ENCODE results near the gene LAIR1.

GRCh38 chr19:54354761-54355160 lies 10.0 kb downstream of the LAIR1 start:
- TF ChIP-seq EZH2 (IDR thresholded peaks at IDR 0.05; ENCODE audit: borderline replicate concordance), result no peak
- TF ChIP-seq, protein P1, sequence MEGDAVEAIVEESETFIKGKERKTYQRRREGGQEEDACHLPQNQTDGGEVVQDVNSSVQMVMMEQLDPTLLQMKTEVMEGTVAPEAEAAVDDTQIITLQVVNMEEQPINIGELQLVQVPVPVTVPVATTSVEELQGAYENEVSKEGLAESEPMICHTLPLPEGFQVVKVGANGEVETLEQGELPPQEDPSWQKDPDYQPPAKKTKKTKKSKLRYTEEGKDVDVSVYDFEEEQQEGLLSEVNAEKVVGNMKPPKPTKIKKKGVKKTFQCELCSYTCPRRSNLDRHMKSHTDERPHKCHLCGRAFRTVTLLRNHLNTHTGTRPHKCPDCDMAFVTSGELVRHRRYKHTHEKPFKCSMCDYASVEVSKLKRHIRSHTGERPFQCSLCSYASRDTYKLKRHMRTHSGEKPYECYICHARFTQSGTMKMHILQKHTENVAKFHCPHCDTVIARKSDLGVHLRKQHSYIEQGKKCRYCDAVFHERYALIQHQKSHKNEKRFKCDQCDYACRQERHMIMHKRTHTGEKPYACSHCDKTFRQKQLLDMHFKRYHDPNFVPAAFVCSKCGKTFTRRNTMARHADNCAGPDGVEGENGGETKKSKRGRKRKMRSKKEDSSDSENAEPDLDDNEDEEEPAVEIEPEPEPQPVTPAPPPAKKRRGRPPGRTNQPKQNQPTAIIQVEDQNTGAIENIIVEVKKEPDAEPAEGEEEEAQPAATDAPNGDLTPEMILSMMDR (IDR thresholded peaks at IDR 0.05; ENCODE audit: poor library complexity), result no peak
- TF ChIP-seq EZH2phosphoT487 (IDR thresholded peaks at IDR 0.05; ENCODE audit: low read depth, severe bottlenecking, unreplicated experiment), result no peak

Measured in hepatocyte (in vitro differentiated cells).